ENCODE results near the gene PACRG.
A peak's percentile ranks its signal among the peaks of the same experiment; 100 is the strongest.

Gene PACRG

GRCh38 chr6:163152701-163153100 lies 424.9 kb downstream of the PACRG start:
- DNase-seq, result no peak

GRCh38 chr6:163159110-163159509 lies 431.3 kb downstream of the PACRG start:
- DNase-seq, result no peak

- no peak for DNase-seq
These were observed 431.9 kb downstream of the PACRG start for GRCh38 chr6:163159689-163160088.

GRCh38 chr6:163162007-163162873 lies 434.5 kb downstream of the PACRG start:
- DNase-seq, result peak; percentile 38

- no peak for DNase-seq
These were observed 435.1 kb downstream of the PACRG start for GRCh38 chr6:163162874-163163213.

- DNase-seq, result no peak
These were observed 436.6 kb downstream of the PACRG start for GRCh38 chr6:163164175-163164900.

- no peak for DNase-seq
These were observed 437.6 kb downstream of the PACRG start for GRCh38 chr6:163165155-163165910.

- DNase-seq, result no peak
These were observed 438.1 kb downstream of the PACRG start for GRCh38 chr6:163165922-163166321.

GRCh38 chr6:163166507-163166906 lies 438.7 kb downstream of the PACRG start:
- no peak for DNase-seq

- no peak for DNase-seq
These were observed 441.7 kb downstream of the PACRG start for GRCh38 chr6:163169521-163169920.

GRCh38 chr6:163170294-163170883 lies 442.6 kb downstream of the PACRG start:
- DNase-seq, result no peak

- no peak for DNase-seq
These were observed 446.0 kb downstream of the PACRG start for GRCh38 chr6:163173741-163174140.

GRCh38 chr6:163175301-163175700 lies 447.5 kb downstream of the PACRG start:
- DNase-seq, result no peak

- no peak for DNase-seq
These were observed 448.3 kb downstream of the PACRG start for GRCh38 chr6:163176097-163176496.

GRCh38 chr6:163177007-163177406 lies 449.2 kb downstream of the PACRG start:
- no peak for DNase-seq

GRCh38 chr6:163177892-163178420 lies 450.2 kb downstream of the PACRG start:
- no peak for DNase-seq

- no peak for DNase-seq
These were observed 451.3 kb downstream of the PACRG start for GRCh38 chr6:163179061-163179460.

GRCh38 chr6:163179721-163180120 lies 451.9 kb downstream of the PACRG start:
- DNase-seq, result no peak

GRCh38 chr6:163180874-163181541 lies 453.2 kb downstream of the PACRG start:
- peak; percentile 53 for DNase-seq

- no peak for DNase-seq
These were observed 453.9 kb downstream of the PACRG start for GRCh38 chr6:163181666-163182180.

GRCh38 chr6:163182696-163183095 lies 454.9 kb downstream of the PACRG start:
- DNase-seq, result no peak

GRCh38 chr6:163183806-163184205 lies 456.0 kb downstream of the PACRG start:
- no peak for DNase-seq

Measured in NCI-H146 (cell line).